ENCODE results near the gene EFHC1.

DNA sequence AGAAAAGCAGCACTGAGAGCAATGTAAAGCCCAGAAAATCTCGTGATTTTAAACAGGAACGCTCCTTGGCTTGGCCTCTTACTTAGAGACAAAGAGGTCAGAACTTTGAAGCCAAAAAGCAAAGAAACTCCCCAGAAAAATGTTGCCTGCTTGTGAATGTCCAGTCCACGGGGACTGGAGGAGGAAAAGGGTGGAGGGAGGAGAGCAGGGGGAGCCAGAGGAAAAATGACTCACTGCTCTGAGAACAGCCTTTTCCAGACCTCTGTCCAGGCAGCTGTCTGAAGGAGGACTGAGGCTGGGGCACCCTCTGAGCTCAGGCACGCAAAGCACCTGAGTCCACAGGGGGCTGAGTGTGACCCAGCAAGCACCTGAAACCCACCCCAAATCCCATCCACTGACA lies 92.1 kb downstream of the EFHC1 start:
- TF ChIP-seq POLR2AphosphoS5 (IDR thresholded peaks at IDR 0.05; ENCODE audit: borderline replicate concordance, low read depth, low read length): no peak
- TF ChIP-seq EZH2 (IDR thresholded peaks at IDR 0.05): no peak
- no peak for TF ChIP-seq FOXP2 (optimal IDR thresholded peaks at IDR 0.05; ENCODE audit: control extremely low read depth, extremely low read length, insufficient read depth)

All from SK-N-MC (cell line).